ENCODE measurements around the gene MCM7.

The MCM7 gene

GRCh38 chr7:100075418-100075817 is 25.8 kb downstream of the MCM7 start:
- in situ Hi-C loops (cut with MboI; ENCODE audit: low sequenced_read_pairs), result no loop called here

GRCh38 chr7:100074841-100075240 is 26.4 kb downstream of the MCM7 start:
- in situ Hi-C loops (cut with MboI; ENCODE audit: low sequenced_read_pairs), result no loop called here

- in situ Hi-C loops (cut with MboI; ENCODE audit: low sequenced_read_pairs), result no loop called here
Observed at GRCh38 chr7:100072462-100072861, 28.7 kb downstream of the MCM7 start.

DNA sequence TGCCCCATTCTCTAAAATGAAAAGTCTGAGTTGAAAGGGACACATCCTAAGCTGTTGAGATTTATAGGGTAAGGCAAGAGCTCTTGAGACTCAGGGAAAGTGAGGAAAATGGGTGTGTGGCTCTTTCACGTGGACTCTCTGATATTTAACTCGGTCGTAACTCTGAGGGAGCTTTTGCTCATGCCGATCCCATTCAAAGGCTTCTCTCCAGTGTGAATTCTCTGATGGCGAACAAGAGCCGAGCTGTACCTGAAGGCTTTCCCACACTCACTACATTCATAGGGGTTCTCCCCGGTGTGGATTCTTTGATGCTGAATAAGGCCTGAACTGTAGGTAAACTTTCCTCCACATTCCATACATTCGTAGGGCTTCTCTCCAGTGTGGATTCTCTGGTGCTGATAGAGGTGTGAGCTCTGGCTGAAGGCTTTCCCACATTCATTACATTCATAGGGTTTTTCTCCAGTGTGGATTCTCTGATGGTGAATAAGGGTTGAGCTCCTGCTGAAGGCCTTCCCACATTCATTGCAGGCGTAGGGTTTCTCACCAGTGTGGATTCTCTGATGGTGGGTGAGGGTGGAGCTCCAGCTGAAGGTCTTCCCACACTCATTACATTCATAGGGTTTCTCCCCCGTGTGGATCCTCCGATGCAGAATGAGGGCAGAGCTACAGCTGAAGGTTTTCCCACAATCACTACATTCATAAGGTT is 30.0 kb downstream of the MCM7 start:
- in situ Hi-C loops (cut with MboI; ENCODE audit: low sequenced_read_pairs), result no loop called here

DNA sequence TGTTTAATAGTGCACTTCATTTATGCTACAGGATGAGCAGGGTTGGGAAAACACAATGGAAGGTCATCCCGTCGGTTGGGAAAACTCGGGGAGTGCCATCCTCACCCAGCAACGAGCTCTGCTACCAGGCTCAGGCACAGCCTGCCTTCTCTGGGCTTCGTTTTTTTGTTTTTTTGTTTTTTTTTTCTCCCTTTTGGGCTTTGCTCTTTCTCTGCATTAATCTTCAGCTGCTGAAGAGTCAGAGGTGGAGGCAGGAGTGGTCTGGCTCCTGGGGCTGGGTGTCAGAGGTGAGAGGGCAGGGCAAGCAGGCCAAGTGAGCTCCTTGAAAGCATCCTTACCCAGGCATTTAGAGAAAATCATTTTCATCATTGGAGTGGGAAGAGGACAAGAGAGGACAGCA is 31.2 kb downstream of the MCM7 start:
- in situ Hi-C loops (cut with MboI; ENCODE audit: low sequenced_read_pairs), result no loop called here

DNA sequence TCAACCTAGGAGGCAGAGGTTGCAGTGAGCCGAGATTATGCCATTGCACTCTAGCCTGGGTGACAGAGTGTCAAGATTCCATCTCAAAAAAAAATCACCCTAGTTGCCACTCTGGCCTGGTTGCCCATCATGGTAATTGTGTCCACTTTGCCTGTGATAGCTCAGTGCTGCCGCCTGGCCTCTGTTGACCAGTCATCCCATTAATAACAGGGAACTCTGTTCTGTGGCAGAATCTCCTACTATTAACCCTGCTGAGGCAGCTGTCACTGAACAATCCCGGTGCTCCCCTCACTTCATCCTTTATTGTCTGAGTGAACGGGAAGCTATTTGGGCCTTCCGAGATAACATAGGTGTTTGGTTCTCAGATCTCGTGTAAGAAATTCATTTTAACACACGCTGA is 34.2 kb downstream of the MCM7 start:
- in situ Hi-C loops (cut with MboI; ENCODE audit: low sequenced_read_pairs), result no loop called here

DNA sequence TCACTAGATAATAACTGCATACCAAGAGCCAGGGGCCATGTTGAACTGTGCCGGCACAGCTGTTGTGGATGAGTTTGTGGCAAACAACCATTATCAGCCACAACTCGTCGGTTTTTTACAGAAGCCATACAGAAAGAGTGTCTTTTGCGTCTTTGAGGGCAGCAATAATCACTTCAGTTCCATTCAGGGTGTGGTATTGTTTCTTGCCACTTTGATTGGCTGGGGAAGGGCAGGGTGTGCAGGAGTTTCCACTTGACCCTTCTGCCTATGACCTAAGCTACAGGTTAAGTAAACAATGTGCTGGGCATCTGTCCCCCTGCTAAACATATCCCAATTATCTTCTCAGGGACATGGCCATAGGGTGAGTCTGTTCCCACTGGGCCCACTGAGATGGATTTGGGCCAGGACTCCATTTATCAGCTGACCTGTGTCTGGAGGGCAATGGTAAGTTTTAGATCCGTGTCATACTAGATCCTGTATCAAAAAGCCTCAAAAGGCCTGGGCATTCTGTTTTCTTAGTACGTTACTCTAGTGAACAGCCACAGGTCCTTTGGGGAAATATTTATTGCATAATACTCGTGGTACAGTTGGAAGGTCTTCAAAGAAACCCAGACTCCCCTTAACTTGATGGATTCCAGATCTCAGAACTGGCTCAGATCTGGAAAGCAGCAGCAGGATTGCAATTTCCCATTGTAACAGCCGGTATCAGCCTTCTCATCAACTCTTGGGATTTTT is 35.6 kb downstream of the MCM7 start:
- in situ Hi-C loops (cut with MboI; ENCODE audit: low sequenced_read_pairs), result no loop called here

GRCh38 chr7:100064162-100064561 is 37.0 kb downstream of the MCM7 start:
- in situ Hi-C loops (cut with MboI; ENCODE audit: low sequenced_read_pairs), result no loop called here

GRCh38 chr7:100063376-100063775 is 37.8 kb downstream of the MCM7 start:
- in situ Hi-C loops (cut with MboI; ENCODE audit: low sequenced_read_pairs), result no loop called here

DNA sequence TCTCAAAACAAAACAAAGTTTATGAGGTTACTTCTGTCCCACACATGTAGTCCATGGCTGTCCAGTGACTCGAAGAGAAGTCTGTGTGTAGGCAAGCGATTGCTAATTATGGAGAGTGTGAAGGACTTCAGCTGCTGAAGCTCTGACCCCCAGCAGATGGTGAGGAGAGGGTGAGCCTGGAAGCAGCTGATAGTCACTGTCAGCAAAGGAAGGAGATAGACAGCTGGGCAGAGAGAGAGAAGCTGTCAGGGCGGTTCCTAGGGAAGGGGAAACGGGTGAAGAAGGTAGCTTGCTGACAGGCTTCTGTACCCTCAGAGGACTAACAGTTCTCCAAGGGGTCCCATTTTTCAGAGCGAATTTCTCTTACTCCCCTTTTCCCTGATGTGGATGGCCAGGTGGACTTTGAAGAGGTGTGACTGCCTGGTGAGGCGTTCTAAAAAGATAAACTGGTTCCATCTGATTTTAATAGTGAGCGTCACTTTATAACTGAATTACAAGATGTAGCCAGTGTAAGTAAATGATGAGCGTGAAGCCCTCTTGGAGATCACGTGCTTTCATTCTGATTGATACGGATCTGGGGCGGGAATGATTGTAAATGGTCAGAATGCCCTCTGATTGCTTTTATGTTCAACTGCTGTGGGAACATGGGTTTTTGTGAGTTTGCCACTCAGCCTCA is 39.5 kb downstream of the MCM7 start:
- in situ Hi-C loops (cut with MboI; ENCODE audit: low sequenced_read_pairs), result no loop called here

DNA sequence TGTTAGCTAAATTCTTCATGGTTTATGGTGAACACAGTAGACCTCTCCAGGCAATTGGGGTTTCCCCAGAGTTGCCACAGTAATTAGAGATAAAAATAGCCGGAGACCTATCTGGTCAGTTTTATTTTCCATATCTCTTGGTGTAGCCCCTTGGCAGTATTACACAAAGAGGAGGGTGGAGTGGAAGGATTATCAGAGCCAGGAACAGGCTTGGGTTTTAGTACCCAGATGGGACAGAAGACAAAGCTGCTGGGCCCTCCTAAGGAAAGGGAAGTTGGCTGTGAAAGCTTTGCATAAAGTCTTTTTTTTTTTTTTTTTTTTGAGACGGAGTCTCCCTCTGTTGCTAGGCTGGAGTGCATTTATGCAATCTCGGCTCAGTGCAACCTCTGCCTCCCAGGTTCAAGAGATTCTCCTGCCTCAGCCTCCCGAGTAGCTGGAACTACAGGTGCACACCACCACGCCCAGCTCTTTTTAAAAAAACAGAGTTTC is 41.9 kb downstream of the MCM7 start:
- in situ Hi-C loops (cut with MboI; ENCODE audit: low sequenced_read_pairs), result no loop called here

GRCh38 chr7:100057006-100057405 is 44.2 kb downstream of the MCM7 start:
- in situ Hi-C loops (cut with MboI; ENCODE audit: low sequenced_read_pairs), result no loop called here

DNA sequence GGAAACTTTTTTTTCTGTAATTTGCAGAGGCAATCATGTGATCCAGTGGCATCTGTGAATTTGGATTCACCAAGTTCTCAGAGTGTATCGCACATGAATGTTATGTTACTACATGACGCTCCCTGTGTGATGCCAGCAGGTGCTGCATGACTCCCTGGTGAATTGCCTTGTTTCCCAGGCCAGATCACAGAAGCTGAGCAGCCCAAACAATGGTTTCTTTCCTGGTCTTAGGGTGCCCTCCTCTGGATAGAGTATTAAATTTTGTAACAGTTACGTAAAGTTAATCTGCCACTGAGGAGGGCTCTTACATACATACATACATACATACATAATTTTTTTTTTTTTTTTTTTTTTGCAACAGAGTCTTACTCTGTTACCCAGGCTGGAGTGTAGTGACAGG is 48.0 kb downstream of the MCM7 start:
- in situ Hi-C loops (cut with MboI; ENCODE audit: low sequenced_read_pairs), result no loop called here

DNA sequence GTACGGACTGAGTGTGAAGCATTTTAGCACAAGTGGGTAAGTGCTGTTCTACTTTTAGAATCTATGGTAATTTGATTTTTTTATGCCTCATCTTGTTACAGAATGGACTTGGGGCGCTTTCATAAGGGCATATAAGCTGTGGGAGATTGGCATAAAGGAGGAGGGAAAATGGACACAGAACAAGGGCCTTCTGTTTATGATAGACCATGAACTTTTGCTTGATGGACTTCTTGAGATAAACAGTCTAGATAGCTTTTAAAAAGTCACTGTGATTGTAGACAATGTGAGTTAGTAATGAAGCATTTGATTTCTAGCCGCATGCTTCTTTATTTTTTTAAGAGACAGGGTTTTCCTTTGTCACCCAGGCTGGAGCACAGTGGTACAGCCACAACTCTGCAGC is 49.6 kb downstream of the MCM7 start:
- in situ Hi-C loops (cut with MboI; ENCODE audit: low sequenced_read_pairs), result no loop called here

- in situ Hi-C loops (cut with MboI; ENCODE audit: low sequenced_read_pairs), result no loop called here
Observed at GRCh38 chr7:100049441-100050291, 51.5 kb downstream of the MCM7 start, which contains the start of gene ZSCAN21. Gene ZSCAN21, plus strand, starts transcription at chr7:100049774. Its CDS starts 7,233 bp downstream, at chr7:100057007.

DNA sequence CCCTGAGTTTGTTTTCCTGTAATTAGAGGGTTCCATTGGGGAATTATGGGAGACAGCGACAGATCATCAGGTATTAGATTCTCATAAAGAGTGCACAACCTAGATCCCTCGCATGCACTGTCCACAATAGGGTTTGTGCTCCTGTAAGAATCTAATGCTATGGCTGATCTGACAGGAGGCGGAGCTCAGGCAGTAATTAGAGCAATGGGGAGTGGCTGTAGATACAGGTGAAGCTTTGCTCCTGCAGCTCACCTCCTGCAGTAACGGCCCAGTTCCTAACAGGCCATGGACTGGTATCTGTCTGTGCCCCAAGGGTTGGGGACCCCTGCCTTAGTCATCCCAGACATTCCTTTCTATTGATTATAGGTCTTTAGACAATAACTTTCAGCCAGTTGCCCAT is 52.5 kb downstream of the MCM7 start:
- in situ Hi-C loops (cut with MboI; ENCODE audit: low sequenced_read_pairs), result no loop called here

- in situ Hi-C loops (cut with MboI; ENCODE audit: low sequenced_read_pairs), result no loop called here
Observed at GRCh38 chr7:100044718-100045117, 56.5 kb downstream of the MCM7 start.

All from hTERT RPE-1 (cell line).